ENCODE measurements around the gene EHBP1L1.

GRCh38 chr11:65612691-65613090 lies 36.8 kb downstream of the EHBP1L1 start:
- TF ChIP-seq POLR2A (IDR thresholded peaks at IDR 0.05; ENCODE audit: control extremely low read depth in 1 of 2, low read depth in 2 of 2, low read length in 2 of 2) (no peak), EGR1 (IDR thresholded peaks at IDR 0.05; ENCODE audit: borderline replicate concordance, low read depth, low read length) (no peak), CHD7 (IDR thresholded peaks at IDR 0.05; ENCODE audit: insufficient replicate concordance, low read length) (no peak), RFX5 (IDR thresholded peaks at IDR 0.05; ENCODE audit: borderline replicate concordance, low read depth, low read length) (no peak), TBP (IDR thresholded peaks at IDR 0.05; ENCODE audit: low read depth, low read length) (no peak)
